Keratinocyte (primary cell): ENCODE measurements around the gene KLK3. TPM values are rescaled to one million over a fixed set of nuclear protein-coding genes. Genes with fewer than 3 reads are reported as not detected.
A peak's percentile ranks its signal among the peaks of the same experiment; 100 is the strongest.

Experiments
- DNase-seq: peaks from one replicate; pipeline ENCODE4 v3.0.0-alpha.2; 2011; ENCODE audit warnings: low read depth, missing footprints, low spot score
- FAIRE-seq: peaks from 2 replicates; lab custom pipeline; 2011; peaks lifted over from hg19 to GRCh38; lab: Jason Lieb, UNC
- H2AFZ ChIP-seq: 2 replicates; pipeline ENCODE4 v1.6.0; 2012; ENCODE audit warnings: low read length, control low read depth, inconsistent platforms; ENCODE audit not compliant: control insufficient read depth
- H3K27ac ChIP-seq: 2 replicates; pipeline ENCODE4 v1.5.1; 2011; ENCODE audit warnings: low read length; ENCODE audit not compliant: control insufficient read depth, insufficient read depth
- H3K27me3 ChIP-seq: 3 replicates; pipeline ENCODE4 v1.6.0; 2011; ENCODE audit warnings: low read length; ENCODE audit not compliant: control insufficient read depth, insufficient read depth; ENCODE audit errors: extremely low read depth
- H3K36me3 ChIP-seq, 2 experiments: 2 replicates in 1 of 2; 3 replicates in 1 of 2; pipeline ENCODE4 v1.5.1; 2011; ENCODE audit warnings: low read length in 2 of 2, mild to moderate bottlenecking in 1 of 2; ENCODE audit not compliant: control insufficient read depth in 2 of 2, insufficient read depth in 2 of 2; ENCODE audit errors: extremely low read depth in 1 of 2
- H3K4me1 ChIP-seq: 3 replicates; pipeline ENCODE4 v1.5.1; 2011; ENCODE audit warnings: low read length; ENCODE audit not compliant: control insufficient read depth, insufficient read depth; ENCODE audit errors: extremely low read depth
- H3K4me2 ChIP-seq: 3 replicates; pipeline ENCODE4 v1.6.0; 2011; ENCODE audit warnings: low read depth, low read length; ENCODE audit not compliant: control insufficient read depth, insufficient read depth; ENCODE audit errors: extremely low read depth
- H3K4me3 ChIP-seq, 3 experiments: fragments of 200-600 bp in 1 of 3; sonication (generic) in 1 of 3; 2 replicates in 2 of 3; 3 replicates in 1 of 3; pipeline ENCODE4 v1.5.1; 2011 to 2016; ENCODE audit warnings: low read length in 3 of 3, mild to moderate bottlenecking in 3 of 3, control low read depth in 2 of 3, inconsistent platforms in 1 of 3, low read depth in 1 of 3, mixed read lengths in 1 of 3, mixed run types in 1 of 3, moderate library complexity in 1 of 3; ENCODE audit not compliant: control insufficient read depth in 2 of 3, insufficient read depth in 2 of 3; ENCODE audit errors: extremely low read depth in 1 of 3
- H3K79me2 ChIP-seq: 2 replicates; pipeline ENCODE4 v1.6.0; 2012; ENCODE audit warnings: low read length; ENCODE audit not compliant: control insufficient read depth, insufficient read depth
- H3K9ac ChIP-seq: 3 replicates; pipeline ENCODE4 v1.6.0; 2011; ENCODE audit warnings: low read length; ENCODE audit not compliant: control insufficient read depth, insufficient read depth; ENCODE audit errors: extremely low read depth
- H3K9me1 ChIP-seq: 3 replicates; pipeline ENCODE4 v1.6.0; 2011; ENCODE audit warnings: low read length; ENCODE audit not compliant: control insufficient read depth, insufficient read depth; ENCODE audit errors: extremely low read depth
- H3K9me3 ChIP-seq: 2 replicates; pipeline ENCODE4 v1.5.1; 2012; ENCODE audit warnings: low read depth, low read length; ENCODE audit not compliant: control insufficient read depth
- H4K20me1 ChIP-seq: 3 replicates; pipeline ENCODE4 v1.6.0; 2011; ENCODE audit warnings: low read length; ENCODE audit not compliant: control insufficient read depth, insufficient read depth; ENCODE audit errors: extremely low read depth
- EZH2 ChIP-seq: IDR thresholded peaks from one replicate; pipeline ENCODE4 v1.6.1; 2012; ENCODE audit warnings: inconsistent platforms, mild to moderate bottlenecking, low read length, moderate library complexity
- dilution Hi-C: fragments of 300-500 bp; cut with MboI; formaldehyde crosslinking; loops from one replicate; pipeline ENCODE4 v1.7.0; 2020; ENCODE audit warnings: low sequenced_read_pairs; ENCODE audit not compliant: extremely low pct_ligation_motif_present
- polyA plus RNA-seq, 5 experiments: library from polyadenylated mRNA; depleted of rRNA in 3 of 5; stranded (reverse) in 3 of 5; stranded (forward) in 1 of 5; unstranded in 1 of 5; fragments of >200 nt; gene quantifications; 1 replicate in 1 of 5; 2 replicates in 3 of 5; 3 replicates in 1 of 5; pipeline versions ENCODE4 v1.2.1 to v1.2.3, GENCODE V29; 2011 to 2012; ENCODE audit warnings: missing spikeins in 2 of 5, low read depth in 1 of 5, low replicate concordance in 1 of 5
- TF ChIP-seq, protein P1 (sequence below), 3 experiments: IDR thresholded peaks in 1 of 3; conservative IDR thresholded peaks in 1 of 3; optimal IDR thresholded peaks in 1 of 3; 2 replicates in 2 of 3; 3 replicates in 1 of 3; pipeline versions ENCODE3 to v1.5.1; 2011; ENCODE audit warnings: low read length in 3 of 3, mild to moderate bottlenecking in 3 of 3, moderate library complexity in 2 of 3, control low read depth in 1 of 3, inconsistent platforms in 1 of 3; ENCODE audit not compliant: insufficient read depth in 2 of 3; ENCODE audit errors: extremely low read depth in 1 of 3

KLK3 gene
- polyA plus RNA-seq, 1 donor (not counting 4 experiments of a cell fraction or from before 2014, with no cell fraction given): not detected

DNA sequence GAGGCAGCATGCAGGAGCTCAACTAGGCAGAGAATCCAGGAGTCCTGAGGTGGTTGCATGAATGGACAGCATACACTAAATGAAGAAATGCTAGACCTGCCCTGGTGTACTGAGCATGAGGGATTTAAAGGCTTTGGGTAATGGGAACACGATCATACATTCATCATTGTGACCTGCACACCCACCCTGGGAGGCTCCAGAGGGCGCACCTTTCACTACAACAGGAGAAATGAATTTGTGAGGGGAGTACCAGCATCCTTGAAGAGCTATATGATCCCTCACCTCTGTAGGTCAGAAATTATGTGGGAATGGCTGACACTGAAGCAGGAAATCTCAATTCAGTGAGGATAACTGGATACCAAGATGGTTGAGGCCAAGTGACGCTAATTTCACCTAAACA, 27.5 kb downstream of the KLK3 start:
- no peaks in the 10 kb centered on the region for H3K4me1 ChIP-seq
- no peaks in the 10 kb centered on the region for H4K20me1 ChIP-seq
- no peak overlapping the region for H2AFZ ChIP-seq
- H3K9ac ChIP-seq: no peak overlapping the region
- dilution Hi-C loops: no loop called here
- no peak overlapping the region for H3K27ac ChIP-seq
- H3K4me2 ChIP-seq: no peak overlapping the region
- H3K4me3 ChIP-seq: no peak overlapping the region
- no peak for DNase-seq
- H3K27me3 ChIP-seq: peaks cover 8% of the 10 kb centered on the region
- no peaks in the 10 kb centered on the region for H3K9me1 ChIP-seq
- no peaks in the 10 kb centered on the region for H3K36me3 ChIP-seq
- FAIRE-seq: no peak
- H3K9me3 ChIP-seq: no peaks in the 10 kb centered on the region
- H3K79me2 ChIP-seq: no peaks in the 10 kb centered on the region
- TF ChIP-seq, protein P1, sequence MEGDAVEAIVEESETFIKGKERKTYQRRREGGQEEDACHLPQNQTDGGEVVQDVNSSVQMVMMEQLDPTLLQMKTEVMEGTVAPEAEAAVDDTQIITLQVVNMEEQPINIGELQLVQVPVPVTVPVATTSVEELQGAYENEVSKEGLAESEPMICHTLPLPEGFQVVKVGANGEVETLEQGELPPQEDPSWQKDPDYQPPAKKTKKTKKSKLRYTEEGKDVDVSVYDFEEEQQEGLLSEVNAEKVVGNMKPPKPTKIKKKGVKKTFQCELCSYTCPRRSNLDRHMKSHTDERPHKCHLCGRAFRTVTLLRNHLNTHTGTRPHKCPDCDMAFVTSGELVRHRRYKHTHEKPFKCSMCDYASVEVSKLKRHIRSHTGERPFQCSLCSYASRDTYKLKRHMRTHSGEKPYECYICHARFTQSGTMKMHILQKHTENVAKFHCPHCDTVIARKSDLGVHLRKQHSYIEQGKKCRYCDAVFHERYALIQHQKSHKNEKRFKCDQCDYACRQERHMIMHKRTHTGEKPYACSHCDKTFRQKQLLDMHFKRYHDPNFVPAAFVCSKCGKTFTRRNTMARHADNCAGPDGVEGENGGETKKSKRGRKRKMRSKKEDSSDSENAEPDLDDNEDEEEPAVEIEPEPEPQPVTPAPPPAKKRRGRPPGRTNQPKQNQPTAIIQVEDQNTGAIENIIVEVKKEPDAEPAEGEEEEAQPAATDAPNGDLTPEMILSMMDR (optimal IDR thresholded peaks at IDR 0.05 in 1 of 3, IDR thresholded peaks at IDR 0.05 in 1 of 3, conservative IDR thresholded peaks at IDR 0.05 in 1 of 3; ENCODE audit: extremely low read depth in 1 of 3, insufficient read depth in 2 of 3, low read length in 3 of 3): peak in 1 of 3 experiments; percentile 17
- TF ChIP-seq EZH2: no peak

DNA sequence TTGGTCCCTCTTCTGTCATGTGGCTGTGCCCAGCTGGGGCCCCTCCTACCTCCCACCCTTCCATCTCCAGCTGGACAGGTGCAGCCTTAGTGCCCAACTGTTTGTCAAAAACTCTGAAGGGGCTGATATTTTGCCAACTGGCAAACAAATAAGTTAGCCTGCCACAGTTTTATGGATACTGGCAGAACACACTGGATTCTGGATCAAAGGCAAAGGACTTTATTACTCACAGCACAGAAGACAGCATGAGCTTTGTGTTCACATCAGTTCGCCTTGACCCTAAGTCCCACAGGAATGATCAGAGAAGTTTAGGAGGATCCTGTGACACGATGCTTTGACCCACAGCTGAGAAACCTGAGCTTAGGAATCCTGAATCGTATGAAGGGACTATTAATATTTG, 34.9 kb downstream of the KLK3 start:
- dilution Hi-C loops: no loop called here

More for the DNA sequence above, 34.9 kb downstream of the KLK3 start:
- no peak overlapping the region for H2AFZ ChIP-seq
- H3K9me1 ChIP-seq: no peaks in the 10 kb centered on the region
- no peaks in the 10 kb centered on the region for H3K36me3 ChIP-seq
- FAIRE-seq (no peak), DNase-seq (no peak)
- TF ChIP-seq EZH2: no peak
- TF ChIP-seq, protein P1 (optimal IDR thresholded peaks at IDR 0.05 in 1 of 3, IDR thresholded peaks at IDR 0.05 in 1 of 3, conservative IDR thresholded peaks at IDR 0.05 in 1 of 3; ENCODE audit: extremely low read depth in 1 of 3, insufficient read depth in 2 of 3, low read length in 3 of 3): no peak
- H3K9ac ChIP-seq: no peak overlapping the region
- H3K79me2 ChIP-seq: no peaks in the 10 kb centered on the region
- no peaks in the 10 kb centered on the region for H3K4me1 ChIP-seq
- H3K27me3 ChIP-seq: peaks cover 20% of the 10 kb centered on the region
- H3K27ac ChIP-seq: no peak overlapping the region
- H3K4me2 ChIP-seq: no peak overlapping the region
- no peak overlapping the region for H3K4me3 ChIP-seq
- H4K20me1 ChIP-seq: no peaks in the 10 kb centered on the region
- H3K9me3 ChIP-seq: no peaks in the 10 kb centered on the region
